HCT116 (cell line): Measurements from ENCODE around the gene PCLO. TPM values are rescaled to one million over a fixed set of nuclear protein-coding genes. Genes with fewer than 3 reads are reported as not detected.

Experiments used
- ATAC-seq: fragments of 200-7000 bp; cut with Tn5 transposase; 2 replicates; pipeline ENCODE4 v1.9.1; 2020; ENCODE audit warnings: mild to moderate bottlenecking, moderate library complexity
- BruUV-seq: library from RNA; stranded (reverse); fragments of 400-500 nt; replicated peaks from 2 replicates; lab custom pipeline; 2021; lab: Mats Ljungman, UMichigan
- CTCF ChIA-PET: fragments of 300-600 bp; sonication (Branson Sonifier 250); formaldehyde crosslinking; loops from one replicate; lab custom pipeline; 2021; ENCODE audit warnings: antibody characterized with exemption; lab: Charles Lee
- POLR2A ChIA-PET: fragments of 300-600, 350-600 bp; sonication (Branson Sonifier 250); formaldehyde crosslinking; loops from one replicate; lab custom pipeline; 2021; ENCODE audit warnings: antibody characterized with exemption; lab: Charles Lee
- RAD21 ChIA-PET, 2 experiments: fragments of 300-600 bp; sonication (Branson Sonifier 250); formaldehyde crosslinking; loops; one replicate each; lab custom pipeline; 2023; ENCODE audit warnings: low total read pairs in 2 of 2; ENCODE audit not compliant: uncharacterized antibody in 2 of 2, unreplicated experiment in 2 of 2, low non-redundant PET in 1 of 2; lab: Charles Lee
- DNase-seq: peaks from one replicate; pipeline ENCODE4 v3.0.0-alpha.2; 2010; ENCODE audit warnings: low read depth, low spot score
- H2AFZ ChIP-seq: fragments of 200-600 bp; shearing (Covaris generic), sonication (generic); 2 replicates; pipeline ENCODE4 v1.6.1; 2017; ENCODE audit warnings: low read depth, mixed run types, mixed read lengths, antibody characterized with exemption, low read length; ENCODE audit not compliant: poor library complexity, severe bottlenecking
- H3K27ac ChIP-seq: 2 replicates; pipeline ENCODE4 v1.5.1; 2012; ENCODE audit warnings: low read depth, low read length
- H3K27me3 ChIP-seq: fragments of 200-600 bp; sonication (generic); 2 replicates; pipeline ENCODE4 v1.6.1; 2016; ENCODE audit warnings: mixed run types, low read length, mixed read lengths; ENCODE audit not compliant: insufficient read depth
- H3K36me3 ChIP-seq, 2 experiments: fragments of 200-500 bp in 1 of 2; fragments of 200-600 bp in 1 of 2; sonication (Bioruptor generic) in 1 of 2; sonication (generic) in 1 of 2; 2 replicates each; pipeline versions ENCODE4 v1.5.1 to v1.6.1; 2014 to 2016; ENCODE audit warnings: low read length in 2 of 2, inconsistent platforms in 1 of 2, mixed read lengths in 1 of 2, mixed run types in 1 of 2; ENCODE audit not compliant: insufficient read depth in 2 of 2, control insufficient read depth in 1 of 2
- H3K4me1 ChIP-seq, 2 experiments: fragments of 200-600 bp in 1 of 2; sonication (generic) in 1 of 2; 2 replicates each; pipeline versions ENCODE4 v1.5.1 to v1.6.1; 2012 to 2017; ENCODE audit warnings: low read length in 2 of 2, inconsistent platforms in 1 of 2, mild to moderate bottlenecking in 1 of 2, mixed read lengths in 1 of 2, mixed run types in 1 of 2, moderate library complexity in 1 of 2; ENCODE audit not compliant: insufficient read depth in 2 of 2, control insufficient read depth in 1 of 2
- H3K4me2 ChIP-seq: fragments of 200-600 bp; sonication (generic); 2 replicates; pipeline ENCODE4 v1.6.1; 2017; ENCODE audit warnings: mixed run types, low read length, mixed read lengths
- H3K4me3 ChIP-seq, 2 experiments: fragments of 200-600 bp in 1 of 2; sonication (generic) in 1 of 2; replicated peaks in 1 of 2; 2 replicates each; pipeline ENCODE4 v1.5.1; 2011 to 2016; ENCODE audit warnings: low read length in 2 of 2, control low read depth in 1 of 2, low read depth in 1 of 2, mild to moderate bottlenecking in 1 of 2, mixed read lengths in 1 of 2, mixed run types in 1 of 2
- H3K79me2 ChIP-seq: fragments of 200-600 bp; sonication (generic); 2 replicates; pipeline ENCODE4 v1.6.1; 2017; ENCODE audit warnings: mild to moderate bottlenecking, mixed run types, low read length, moderate library complexity, mixed read lengths; ENCODE audit not compliant: insufficient read depth
- H3K9ac ChIP-seq: fragments of 200-600 bp; sonication (generic); 2 replicates; pipeline ENCODE4 v1.6.1; 2016; ENCODE audit warnings: low read length, mixed read lengths
- H3K9me2 ChIP-seq: fragments of 200-600 bp; sonication (generic), shearing (Covaris generic); 2 replicates; pipeline ENCODE4 v1.6.1; 2017; ENCODE audit warnings: mixed run types, mild to moderate bottlenecking, moderate library complexity; ENCODE audit not compliant: insufficient read depth
- H3K9me3 ChIP-seq, 2 experiments: fragments of 200-500 bp in 1 of 2; fragments of 200-600 bp in 1 of 2; sonication (Bioruptor generic) in 1 of 2; sonication (generic) in 1 of 2; 2 replicates each; pipeline ENCODE4 v1.6.1; 2014 to 2017; ENCODE audit warnings: low read length in 2 of 2, mixed read lengths in 2 of 2, inconsistent platforms in 1 of 2, low read depth in 1 of 2, mild to moderate bottlenecking in 1 of 2, mixed run types in 1 of 2, moderate library complexity in 1 of 2; ENCODE audit not compliant: control insufficient read depth in 1 of 2, insufficient read depth in 1 of 2
- H4K20me1 ChIP-seq: fragments of 200-600 bp; sonication (generic), shearing (Covaris generic); 2 replicates; pipeline ENCODE4 v1.6.1; 2017; ENCODE audit warnings: mixed run types, mild to moderate bottlenecking, moderate library complexity; ENCODE audit not compliant: insufficient read depth
- CBX3 ChIP-seq: IDR thresholded peaks from 2 replicates; pipeline ENCODE4 v1.6.1; 2012; ENCODE audit warnings: low read depth
- CEBPB ChIP-seq: IDR thresholded peaks from 2 replicates; pipeline ENCODE4 v1.6.1; 2012; ENCODE audit warnings: low read depth
- EZH2 ChIP-seq: fragments of 200-600 bp; sonication (generic); IDR thresholded peaks from 2 replicates; pipeline ENCODE4 v1.6.1; 2017; ENCODE audit warnings: antibody characterized with exemption, mixed run types
- EZH2phosphoT487 ChIP-seq: fragments of 200-600 bp; IDR thresholded peaks from 2 replicates; pipeline ENCODE4 v1.6.1; 2018; ENCODE audit warnings: antibody characterized with exemption, borderline replicate concordance
- FOSL1 ChIP-seq: IDR thresholded peaks from 2 replicates; pipeline ENCODE4 v1.6.1; 2012; ENCODE audit warnings: low read depth
- JUND ChIP-seq: IDR thresholded peaks from 2 replicates; pipeline ENCODE4 v1.6.1; 2012
- SP1 ChIP-seq: IDR thresholded peaks from 2 replicates; pipeline ENCODE4 v1.6.1; 2012; ENCODE audit warnings: low read depth
- SRF ChIP-seq: IDR thresholded peaks from 2 replicates; pipeline ENCODE4 v1.6.1; 2012; ENCODE audit warnings: low read depth
- YY1 ChIP-seq: IDR thresholded peaks from 2 replicates; pipeline ENCODE4 v1.6.1; 2011; ENCODE audit warnings: low read length, low read depth, moderate library complexity, mild to moderate bottlenecking; ENCODE audit not compliant: insufficient replicate concordance; ENCODE audit errors: extremely low read depth
- ZNF274 ChIP-seq: fragments of 200-500 bp; sonication (Bioruptor generic); IDR thresholded peaks from 2 replicates; pipeline ENCODE4 v1.6.1; 2014; ENCODE audit warnings: mild to moderate bottlenecking, low read depth, low read length, inconsistent platforms
- intact Hi-C: fragments of 100-400 bp; cut with micrococcal nuclease; formaldehyde crosslinking; loops from 2 replicates; pipeline ENCODE4 v1.10.0; 2022
- total RNA-seq: library from RNA; stranded (reverse); gene quantifications from one replicate; pipeline ENCODE4 v1.2.1, GENCODE V29; 2021; ENCODE audit not compliant: unreplicated experiment
- TF ChIP-seq, protein P1 (sequence below): IDR thresholded peaks from 2 replicates; pipeline ENCODE4 v1.6.1; 2012; ENCODE audit warnings: low read depth
- TF ChIP-seq, protein P2 (sequence below): IDR thresholded peaks from 2 replicates; pipeline ENCODE4 v1.6.1; 2011; ENCODE audit warnings: mild to moderate bottlenecking, low read length, moderate library complexity; ENCODE audit not compliant: insufficient replicate concordance; ENCODE audit errors: extremely low read depth
- TF ChIP-seq, protein P3 (sequence below): IDR thresholded peaks from 2 replicates; pipeline ENCODE4 v1.6.1; 2012

The PCLO gene
- total RNA-seq, 1 experiment from 2014 or later = 2.4 TPM

DNA sequence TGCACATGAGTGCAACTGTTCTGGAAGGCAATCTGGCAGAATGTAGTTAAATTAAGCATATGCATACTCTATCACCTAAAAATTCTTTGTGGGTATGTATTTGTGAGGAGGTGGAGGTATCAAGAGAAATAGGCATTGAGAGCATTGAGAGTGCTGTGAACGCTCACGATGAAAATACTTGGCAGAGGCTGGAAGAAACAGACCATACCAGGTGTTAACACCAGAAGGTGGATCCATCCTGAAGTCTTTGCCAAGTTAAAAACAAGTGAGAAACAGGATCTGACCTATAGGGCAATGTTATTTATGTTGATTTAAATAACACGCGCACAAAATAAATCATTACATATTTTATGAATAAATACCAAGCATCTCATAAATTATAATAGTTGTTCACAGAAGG, 311.6 kb downstream of the PCLO start (continued):
- TF ChIP-seq, protein P1, sequence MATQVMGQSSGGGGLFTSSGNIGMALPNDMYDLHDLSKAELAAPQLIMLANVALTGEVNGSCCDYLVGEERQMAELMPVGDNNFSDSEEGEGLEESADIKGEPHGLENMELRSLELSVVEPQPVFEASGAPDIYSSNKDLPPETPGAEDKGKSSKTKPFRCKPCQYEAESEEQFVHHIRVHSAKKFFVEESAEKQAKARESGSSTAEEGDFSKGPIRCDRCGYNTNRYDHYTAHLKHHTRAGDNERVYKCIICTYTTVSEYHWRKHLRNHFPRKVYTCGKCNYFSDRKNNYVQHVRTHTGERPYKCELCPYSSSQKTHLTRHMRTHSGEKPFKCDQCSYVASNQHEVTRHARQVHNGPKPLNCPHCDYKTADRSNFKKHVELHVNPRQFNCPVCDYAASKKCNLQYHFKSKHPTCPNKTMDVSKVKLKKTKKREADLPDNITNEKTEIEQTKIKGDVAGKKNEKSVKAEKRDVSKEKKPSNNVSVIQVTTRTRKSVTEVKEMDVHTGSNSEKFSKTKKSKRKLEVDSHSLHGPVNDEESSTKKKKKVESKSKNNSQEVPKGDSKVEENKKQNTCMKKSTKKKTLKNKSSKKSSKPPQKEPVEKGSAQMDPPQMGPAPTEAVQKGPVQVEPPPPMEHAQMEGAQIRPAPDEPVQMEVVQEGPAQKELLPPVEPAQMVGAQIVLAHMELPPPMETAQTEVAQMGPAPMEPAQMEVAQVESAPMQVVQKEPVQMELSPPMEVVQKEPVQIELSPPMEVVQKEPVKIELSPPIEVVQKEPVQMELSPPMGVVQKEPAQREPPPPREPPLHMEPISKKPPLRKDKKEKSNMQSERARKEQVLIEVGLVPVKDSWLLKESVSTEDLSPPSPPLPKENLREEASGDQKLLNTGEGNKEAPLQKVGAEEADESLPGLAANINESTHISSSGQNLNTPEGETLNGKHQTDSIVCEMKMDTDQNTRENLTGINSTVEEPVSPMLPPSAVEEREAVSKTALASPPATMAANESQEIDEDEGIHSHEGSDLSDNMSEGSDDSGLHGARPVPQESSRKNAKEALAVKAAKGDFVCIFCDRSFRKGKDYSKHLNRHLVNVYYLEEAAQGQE = no peak
- TF ChIP-seq YY1 (no peak), CBX3 (no peak), FOSL1 (no peak), JUND (no peak), EZH2phosphoT487 (no peak), SRF (no peak), ZNF274 (no peak)
- TF ChIP-seq, protein P2, sequence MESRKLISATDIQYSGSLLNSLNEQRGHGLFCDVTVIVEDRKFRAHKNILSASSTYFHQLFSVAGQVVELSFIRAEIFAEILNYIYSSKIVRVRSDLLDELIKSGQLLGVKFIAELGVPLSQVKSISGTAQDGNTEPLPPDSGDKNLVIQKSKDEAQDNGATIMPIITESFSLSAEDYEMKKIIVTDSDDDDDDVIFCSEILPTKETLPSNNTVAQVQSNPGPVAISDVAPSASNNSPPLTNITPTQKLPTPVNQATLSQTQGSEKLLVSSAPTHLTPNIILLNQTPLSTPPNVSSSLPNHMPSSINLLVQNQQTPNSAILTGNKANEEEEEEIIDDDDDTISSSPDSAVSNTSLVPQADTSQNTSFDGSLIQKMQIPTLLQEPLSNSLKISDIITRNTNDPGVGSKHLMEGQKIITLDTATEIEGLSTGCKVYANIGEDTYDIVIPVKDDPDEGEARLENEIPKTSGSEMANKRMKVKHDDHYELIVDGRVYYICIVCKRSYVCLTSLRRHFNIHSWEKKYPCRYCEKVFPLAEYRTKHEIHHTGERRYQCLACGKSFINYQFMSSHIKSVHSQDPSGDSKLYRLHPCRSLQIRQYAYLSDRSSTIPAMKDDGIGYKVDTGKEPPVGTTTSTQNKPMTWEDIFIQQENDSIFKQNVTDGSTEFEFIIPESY = no peak
- TF ChIP-seq, protein P3, sequence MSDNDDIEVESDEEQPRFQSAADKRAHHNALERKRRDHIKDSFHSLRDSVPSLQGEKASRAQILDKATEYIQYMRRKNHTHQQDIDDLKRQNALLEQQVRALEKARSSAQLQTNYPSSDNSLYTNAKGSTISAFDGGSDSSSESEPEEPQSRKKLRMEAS = no peak

DNA sequence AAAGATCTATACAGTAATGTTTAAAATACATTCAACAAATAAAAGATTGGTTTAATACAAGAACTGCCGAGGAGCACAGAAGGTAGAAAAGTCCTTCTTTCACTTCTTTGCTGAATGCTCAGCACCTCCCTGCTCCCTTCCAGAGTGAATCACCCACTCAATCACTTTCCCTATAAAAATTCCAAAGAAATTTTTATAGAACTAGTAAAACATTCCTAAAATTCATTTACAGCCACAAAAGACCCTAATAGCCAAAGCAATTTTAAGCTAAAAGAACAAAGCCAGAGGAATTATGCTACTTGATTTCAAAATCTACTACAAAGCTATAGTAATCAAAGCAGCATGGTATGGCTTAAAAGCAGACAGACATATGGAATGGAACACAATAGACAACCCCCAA, 320.9 kb downstream of the PCLO start:
- Histone ChIP-seq H3K79me2 (no peaks in the 10 kb centered on the region), H3K4me3 (no peak overlapping the region), H3K4me2 (no peak overlapping the region), H3K9me2 (no peaks in the 10 kb centered on the region), H3K9me3 (no peaks in the 10 kb centered on the region), H3K27me3 (no peaks in the 10 kb centered on the region), H3K27ac (no peak overlapping the region), H4K20me1 (no peaks in the 10 kb centered on the region), H3K9ac (no peak overlapping the region), H2AFZ (no peak overlapping the region), H3K4me1 (no peaks in the 10 kb centered on the region), H3K36me3 (no peaks in the 10 kb centered on the region)
- DNase-seq (no peak), ATAC-seq (no peak)
- TF ChIP-seq SP1 (no peak), CEBPB (no peak), FOSL1 (no peak), EZH2 (no peak)
- ChIA-PET RAD21 (no interaction called here), POLR2A (no interaction called here), CTCF (no interaction called here)
- intact Hi-C loops = no loop called here
- BruUV-seq = no TSS peak
